SK-N-SH (cell line): Measurements from ENCODE around the gene SVIL. TPM values are rescaled to one million over a fixed set of nuclear protein-coding genes. Genes with fewer than 3 reads are reported as not detected.

Experiments used
- CTCF ChIA-PET: fragments of 300-600, 350-600 bp; formaldehyde crosslinking; extraction: SDS; loops from one replicate; lab custom pipeline; 2021; lab: Yijun Ruan, JAX
- POLR2A ChIA-PET: fragments of 350-600 bp; sonication (Branson Sonifier 250); formaldehyde crosslinking; extraction: SDS; loops from one replicate; lab custom pipeline; 2020; ENCODE audit warnings: antibody characterized with exemption, inconsistent platforms; lab: Yijun Ruan, JAX
- DNase-seq: peaks from one replicate; pipeline ENCODE4 v3.0.0; 2012
- H2AFZ ChIP-seq: fragments of 200-600 bp; sonication (generic); 2 replicates; pipeline ENCODE4 v1.8.1; 2016; ENCODE audit warnings: antibody characterized with exemption, mild to moderate bottlenecking, low read depth
- H3F3A ChIP-seq: fragments of 200-600 bp; sonication (generic); replicated peaks from 2 replicates; pipeline ENCODE3; 2016; ENCODE audit warnings: antibody characterized with exemption, mild to moderate bottlenecking; ENCODE audit not compliant: insufficient read depth
- H3K27ac ChIP-seq, 2 experiments: fragments of 200-500 bp in 1 of 2; fragments of 200-600 bp in 1 of 2; sonication (Bioruptor generic) in 1 of 2; sonication (generic), shearing (Covaris generic) in 1 of 2; 2 replicates each; pipeline versions ENCODE4 v1.5.1 to v1.6.1; 2014 to 2016; ENCODE audit warnings: low read depth in 2 of 2, inconsistent platforms in 1 of 2, low read length in 1 of 2, mild to moderate bottlenecking in 1 of 2, mixed read lengths in 1 of 2
- H3K27me3 ChIP-seq: fragments of 200-600 bp; sonication (generic), shearing (Covaris generic); 2 replicates; pipeline ENCODE4 v1.6.1; 2016; ENCODE audit warnings: mixed run types; ENCODE audit not compliant: insufficient read depth
- H3K36me3 ChIP-seq, 2 experiments: fragments of 200-500 bp in 1 of 2; fragments of 200-600 bp in 1 of 2; sonication (Bioruptor generic) in 1 of 2; sonication (generic) in 1 of 2; replicated peaks in 1 of 2; 2 replicates each; pipeline versions ENCODE3 to v1.5.1; 2014 to 2016; ENCODE audit warnings: low read length in 1 of 2, mild to moderate bottlenecking in 1 of 2; ENCODE audit not compliant: insufficient read depth in 2 of 2, control insufficient read depth in 1 of 2
- H3K4me1 ChIP-seq, 2 experiments: fragments of 200-500 bp in 1 of 2; fragments of 200-600 bp in 1 of 2; sonication (Bioruptor generic) in 1 of 2; sonication (generic), shearing (Covaris generic) in 1 of 2; 2 replicates each; pipeline versions ENCODE4 v1.5.1 to v1.6.1; 2014 to 2016; ENCODE audit warnings: low read depth in 1 of 2, low read length in 1 of 2, mixed run types in 1 of 2; ENCODE audit not compliant: insufficient read depth in 2 of 2, control insufficient read depth in 1 of 2
- H3K4me2 ChIP-seq: fragments of 200-600 bp; sonication (generic), shearing (Covaris generic); 2 replicates; pipeline ENCODE4 v1.6.1; 2017; ENCODE audit warnings: mixed run types
- H3K4me3 ChIP-seq, 2 experiments: fragments of 200-500 bp in 1 of 2; fragments of 200-600 bp in 1 of 2; sonication (Bioruptor generic) in 1 of 2; sonication (generic), shearing (Covaris generic) in 1 of 2; 2 replicates each; pipeline versions ENCODE4 v1.5.1 to v1.8.1; 2014 to 2016; ENCODE audit warnings: low read depth in 2 of 2, inconsistent platforms in 1 of 2, low read length in 1 of 2, mild to moderate bottlenecking in 1 of 2, mixed read lengths in 1 of 2, moderate library complexity in 1 of 2
- H3K79me2 ChIP-seq: fragments of 200-600 bp; sonication (generic); 2 replicates; pipeline ENCODE4 v1.8.1; 2017; ENCODE audit warnings: mild to moderate bottlenecking; ENCODE audit not compliant: insufficient read depth
- H3K9ac ChIP-seq: fragments of 200-600 bp; sonication (generic); 2 replicates; pipeline ENCODE4 v1.6.1; 2017; ENCODE audit warnings: mixed run types
- H3K9me2 ChIP-seq: fragments of 200-600 bp; sonication (generic); 2 replicates; pipeline ENCODE4 v1.6.1; 2017; ENCODE audit warnings: mixed run types
- H3K9me3 ChIP-seq: fragments of 200-600 bp; sonication (generic); 2 replicates; pipeline ENCODE4 v1.6.1; 2017; ENCODE audit warnings: mixed run types, mild to moderate bottlenecking, moderate library complexity
- H4K20me1 ChIP-seq: fragments of 200-600 bp; sonication (generic); 2 replicates; pipeline ENCODE4 v1.6.1; 2017; ENCODE audit warnings: mild to moderate bottlenecking, mixed run types; ENCODE audit not compliant: insufficient read depth
- CHD2 ChIP-seq: fragments of 150-350 bp; IDR thresholded peaks from 2 replicates; pipeline ENCODE4 v1.6.1; 2018; ENCODE audit warnings: low read length; ENCODE audit not compliant: partially characterized antibody
- ELF1 ChIP-seq: IDR thresholded peaks from 2 replicates; pipeline ENCODE4 v1.4.0; 2012
- EZH2phosphoT487 ChIP-seq: fragments of 200-600 bp; sonication (generic); IDR thresholded peaks from 2 replicates; pipeline ENCODE4 v1.6.1; 2017; ENCODE audit warnings: low read depth, mixed run types, mild to moderate bottlenecking, antibody characterized with exemption, moderate library complexity, borderline replicate concordance
- FOXM1 ChIP-seq: IDR thresholded peaks from 2 replicates; pipeline ENCODE4 v1.4.0; 2012; ENCODE audit warnings: low read depth, mild to moderate bottlenecking
- GATA2 ChIP-seq: sonication (generic); formaldehyde crosslinking; IDR thresholded peaks from 2 replicates; pipeline ENCODE4 v1.5.0; 2020; ENCODE audit warnings: mild to moderate bottlenecking, missing genetic modification reagents
- NFIC ChIP-seq: IDR thresholded peaks from 2 replicates; pipeline ENCODE4 v1.4.0; 2012; ENCODE audit warnings: borderline replicate concordance
- NRF1 ChIP-seq: IDR thresholded peaks from 2 replicates; pipeline ENCODE4 v1.6.1; 2012; ENCODE audit warnings: low read depth, mild to moderate bottlenecking, low read length
- POLR2AphosphoS5 ChIP-seq: IDR thresholded peaks from 2 replicates; pipeline ENCODE4 v1.6.1; 2012; ENCODE audit warnings: low read depth, low read length
- RCOR1 ChIP-seq: fragments of 150-350 bp; IDR thresholded peaks from 2 replicates; pipeline ENCODE4 v1.6.1; 2017; ENCODE audit warnings: antibody characterized with exemption, low read length
- RXRA ChIP-seq: IDR thresholded peaks from 2 replicates; pipeline ENCODE4 v1.4.0; 2012; ENCODE audit warnings: low read depth, mild to moderate bottlenecking, borderline replicate concordance
- TCF12 ChIP-seq: IDR thresholded peaks from 2 replicates; pipeline ENCODE4 v1.4.0; 2012
- YY1 ChIP-seq: IDR thresholded peaks from 2 replicates; pipeline ENCODE4 v1.4.0; 2012; ENCODE audit warnings: low read depth, mild to moderate bottlenecking
- WGBS: methylation state at CpG from one replicate; pipeline ENCODE4 v1.1.6; 2017; ENCODE audit warnings: low lambda C conversion rate; 5-methylcytosine and 5-hydroxymethylcytosine counted together
- polyA plus RNA-seq, 3 experiments: library from polyadenylated mRNA; depleted of rRNA; stranded (reverse); fragments of >200 nt; gene quantifications; 2 replicates each; pipeline ENCODE4 v1.2.3, GENCODE V29; 2012
- TF ChIP-seq, protein P1 (sequence below): IDR thresholded peaks from 2 replicates; pipeline ENCODE4 v1.6.1; 2012; ENCODE audit warnings: mild to moderate bottlenecking, low read depth, low read length, moderate library complexity
- TF ChIP-seq, protein P2 (sequence below): fragments of 150-350 bp; IDR thresholded peaks from 2 replicates; pipeline ENCODE4 v1.6.1; 2017; ENCODE audit warnings: antibody characterized with exemption, low read length, low read depth, borderline replicate concordance
- TF ChIP-seq, protein P3 (sequence below): fragments of 200-600 bp; sonication (generic); IDR thresholded peaks from 2 replicates; pipeline ENCODE4 v1.6.1; 2017; ENCODE audit warnings: antibody characterized with exemption, mild to moderate bottlenecking, moderate library complexity

Gene SVIL
- polyA plus RNA-seq, 1 of the 3 experiments (the other 2 are of a cell fraction) = 48.7 TPM

DNA sequence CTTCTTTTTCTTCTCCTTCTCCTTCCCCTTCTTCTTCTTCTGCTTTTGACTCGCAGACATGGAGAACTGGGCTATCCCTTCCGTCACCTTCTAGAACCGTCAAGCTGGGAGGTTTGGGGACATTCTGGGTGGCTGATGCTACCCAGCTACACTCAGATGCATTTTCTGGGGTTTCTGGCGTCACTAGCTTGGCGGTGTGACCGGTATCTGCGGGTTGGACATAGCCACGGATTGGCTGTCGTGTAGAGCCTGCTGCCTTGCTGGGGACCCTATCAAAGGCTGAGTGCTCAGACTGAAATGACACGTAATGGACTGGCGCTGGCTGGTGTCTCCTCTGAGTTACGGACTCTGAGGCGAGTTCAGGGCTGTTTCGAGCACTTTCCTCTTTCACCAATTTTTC is 101.7 kb downstream of the SVIL start (continued):
- TF ChIP-seq, protein P1, sequence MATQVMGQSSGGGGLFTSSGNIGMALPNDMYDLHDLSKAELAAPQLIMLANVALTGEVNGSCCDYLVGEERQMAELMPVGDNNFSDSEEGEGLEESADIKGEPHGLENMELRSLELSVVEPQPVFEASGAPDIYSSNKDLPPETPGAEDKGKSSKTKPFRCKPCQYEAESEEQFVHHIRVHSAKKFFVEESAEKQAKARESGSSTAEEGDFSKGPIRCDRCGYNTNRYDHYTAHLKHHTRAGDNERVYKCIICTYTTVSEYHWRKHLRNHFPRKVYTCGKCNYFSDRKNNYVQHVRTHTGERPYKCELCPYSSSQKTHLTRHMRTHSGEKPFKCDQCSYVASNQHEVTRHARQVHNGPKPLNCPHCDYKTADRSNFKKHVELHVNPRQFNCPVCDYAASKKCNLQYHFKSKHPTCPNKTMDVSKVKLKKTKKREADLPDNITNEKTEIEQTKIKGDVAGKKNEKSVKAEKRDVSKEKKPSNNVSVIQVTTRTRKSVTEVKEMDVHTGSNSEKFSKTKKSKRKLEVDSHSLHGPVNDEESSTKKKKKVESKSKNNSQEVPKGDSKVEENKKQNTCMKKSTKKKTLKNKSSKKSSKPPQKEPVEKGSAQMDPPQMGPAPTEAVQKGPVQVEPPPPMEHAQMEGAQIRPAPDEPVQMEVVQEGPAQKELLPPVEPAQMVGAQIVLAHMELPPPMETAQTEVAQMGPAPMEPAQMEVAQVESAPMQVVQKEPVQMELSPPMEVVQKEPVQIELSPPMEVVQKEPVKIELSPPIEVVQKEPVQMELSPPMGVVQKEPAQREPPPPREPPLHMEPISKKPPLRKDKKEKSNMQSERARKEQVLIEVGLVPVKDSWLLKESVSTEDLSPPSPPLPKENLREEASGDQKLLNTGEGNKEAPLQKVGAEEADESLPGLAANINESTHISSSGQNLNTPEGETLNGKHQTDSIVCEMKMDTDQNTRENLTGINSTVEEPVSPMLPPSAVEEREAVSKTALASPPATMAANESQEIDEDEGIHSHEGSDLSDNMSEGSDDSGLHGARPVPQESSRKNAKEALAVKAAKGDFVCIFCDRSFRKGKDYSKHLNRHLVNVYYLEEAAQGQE = no peak
- no peak for TF ChIP-seq ELF1
- no peak for TF ChIP-seq NRF1

DNA sequence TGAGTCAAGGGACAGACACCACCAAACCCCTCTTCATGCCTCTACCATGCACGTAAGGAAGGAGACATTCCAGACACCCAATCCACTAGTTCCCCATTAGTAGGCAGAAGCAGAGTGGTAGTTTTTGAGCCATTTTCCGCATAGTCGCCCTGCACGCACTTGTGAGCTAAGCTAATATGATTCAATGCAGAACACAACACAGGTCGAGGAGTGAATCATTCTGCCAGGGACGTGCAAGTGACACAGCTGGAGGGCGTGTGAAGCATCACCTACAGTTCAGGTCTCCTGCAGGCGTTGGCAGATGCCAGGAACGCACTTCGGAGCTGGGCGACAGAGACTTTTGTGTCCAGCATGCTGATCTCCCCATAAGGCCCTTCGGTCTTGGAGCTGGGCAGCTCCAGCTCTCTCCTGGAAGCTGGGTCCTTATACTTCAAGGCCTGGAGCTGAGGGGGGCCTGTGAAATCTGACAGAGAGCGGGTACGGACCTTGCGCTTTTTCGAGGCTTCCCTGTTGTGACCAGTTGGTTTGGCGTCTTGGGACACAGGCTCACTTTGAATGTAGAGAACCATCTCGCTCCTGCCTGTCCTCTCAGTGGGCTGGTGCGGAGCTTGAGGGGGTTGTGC is 102.4 kb downstream of the SVIL start:
- Histone ChIP-seq H3K36me3 (peaks cover 28 to 41% of the 10 kb centered on the region in 2 experiments), H3K27ac (no peak overlapping the region), H3F3A (peaks cover 20% of the 10 kb centered on the region), H3K27me3 (no peaks in the 10 kb centered on the region), H3K9me3 (no peaks in the 10 kb centered on the region), H3K79me2 (peaks cover 19% of the 10 kb centered on the region), H3K4me3 (no peak overlapping the region), H4K20me1 (peaks cover 66% of the 10 kb centered on the region), H3K9me2 (no peaks in the 10 kb centered on the region), H3K4me1 (peaks cover 8 to 19% of the 10 kb centered on the region in 2 experiments), H2AFZ (no peak overlapping the region), H3K9ac (no peak overlapping the region), H3K4me2 (no peak overlapping the region)
- 94% methylated on average over 12 of the region's 19 CpGs for WGBS
- no peak for DNase-seq
- TF ChIP-seq RCOR1 = no peak
- no peak for TF ChIP-seq YY1
- TF ChIP-seq FOXM1 = no peak
- TF ChIP-seq RXRA = no peak
- TF ChIP-seq CHD2 = no peak
- no peak for TF ChIP-seq NRF1
- ChIA-PET POLR2A (no interaction called here), CTCF (interaction anchor here (1.4 to 2.8 kb wide), 4 partner anchors 15 to 58 kb away, joined by 3 to 12 read pairs (median 4); no protein-coding TSS in a partner anchor)

DNA sequence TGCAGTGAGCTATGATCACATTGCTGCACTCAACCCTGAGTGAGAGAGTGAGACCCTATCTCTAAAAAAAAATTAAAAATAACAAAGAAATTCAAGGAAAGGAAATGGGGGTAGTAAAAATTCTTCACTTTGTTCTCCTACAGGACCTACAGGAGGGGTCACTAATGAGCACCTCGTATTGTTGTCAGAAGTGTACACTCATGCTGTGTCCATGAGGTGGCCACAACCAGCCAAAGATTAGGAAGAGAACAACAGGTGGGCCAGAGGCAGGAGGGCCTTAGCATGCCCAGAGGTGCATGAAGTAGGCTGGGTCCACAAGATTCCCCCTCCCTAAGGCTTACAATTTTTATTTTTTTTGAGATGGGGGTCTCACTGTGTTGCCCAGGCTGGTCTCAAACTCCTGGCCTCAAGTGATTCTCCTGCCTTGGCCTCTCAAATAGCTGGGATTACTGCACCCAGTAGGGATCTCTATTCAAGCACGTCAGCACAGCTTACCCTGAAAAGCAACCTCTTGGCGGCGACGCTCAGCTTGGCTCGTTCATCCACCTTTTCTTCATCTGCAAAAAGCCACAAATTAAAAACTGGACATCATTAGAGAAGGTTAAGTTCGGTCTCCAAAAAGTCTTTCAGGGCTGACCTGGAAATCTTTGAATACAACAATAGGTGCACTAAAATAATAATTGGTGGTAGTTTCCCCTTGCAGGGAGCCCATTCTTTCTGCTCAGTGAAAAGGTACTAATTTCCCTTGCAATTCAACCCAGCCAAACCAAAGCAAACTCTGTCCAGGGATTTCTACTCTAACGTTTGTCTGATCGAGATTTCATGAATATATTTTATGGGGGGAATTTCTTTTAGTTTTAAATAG is 104.4 kb downstream of the SVIL start:
- Histone ChIP-seq H3K9ac (no peak overlapping the region), H3K27me3 (no peaks in the 10 kb centered on the region), H3K4me3 (no peak overlapping the region), H4K20me1 (peaks cover 46% of the 10 kb centered on the region), H3F3A (peaks cover 6% of the 10 kb centered on the region), H3K36me3 (peaks cover 37 to 59% of the 10 kb centered on the region in 2 experiments), H2AFZ (no peak overlapping the region), H3K27ac (no peak overlapping the region), H3K79me2 (peaks cover 15% of the 10 kb centered on the region; the same call in 1 of the 2 replicates), H3K9me2 (no peaks in the 10 kb centered on the region), H3K9me3 (no peaks in the 10 kb centered on the region), H3K4me1 (peaks cover 0 to 7% of the 10 kb centered on the region in 2 experiments; a peak in 1 of 4 replicates), H3K4me2 (no peak overlapping the region)
- WGBS = 96% methylated on average over 9 of the region's 9 CpGs
- CTCF ChIA-PET = interaction anchor here (0.9 to 1.7 kb wide), 3 partner anchors 13 to 205 kb away, joined by 3 to 4 read pairs (median 4); no protein-coding TSS in a partner anchor
- POLR2A ChIA-PET = no interaction called here
- DNase-seq = no peak
- TF ChIP-seq EZH2phosphoT487 = no peak
- no peak for TF ChIP-seq GATA2 (CRISPR knock-in tag)
- TF ChIP-seq NFIC = no peak
- TF ChIP-seq, protein P2, sequence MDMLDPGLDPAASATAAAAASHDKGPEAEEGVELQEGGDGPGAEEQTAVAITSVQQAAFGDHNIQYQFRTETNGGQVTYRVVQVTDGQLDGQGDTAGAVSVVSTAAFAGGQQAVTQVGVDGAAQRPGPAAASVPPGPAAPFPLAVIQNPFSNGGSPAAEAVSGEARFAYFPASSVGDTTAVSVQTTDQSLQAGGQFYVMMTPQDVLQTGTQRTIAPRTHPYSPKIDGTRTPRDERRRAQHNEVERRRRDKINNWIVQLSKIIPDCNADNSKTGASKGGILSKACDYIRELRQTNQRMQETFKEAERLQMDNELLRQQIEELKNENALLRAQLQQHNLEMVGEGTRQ = no peak
- TF ChIP-seq POLR2AphosphoS5 = no peak
- no peak for TF ChIP-seq FOXM1
- TF ChIP-seq TCF12 = no peak
- TF ChIP-seq, protein P3, sequence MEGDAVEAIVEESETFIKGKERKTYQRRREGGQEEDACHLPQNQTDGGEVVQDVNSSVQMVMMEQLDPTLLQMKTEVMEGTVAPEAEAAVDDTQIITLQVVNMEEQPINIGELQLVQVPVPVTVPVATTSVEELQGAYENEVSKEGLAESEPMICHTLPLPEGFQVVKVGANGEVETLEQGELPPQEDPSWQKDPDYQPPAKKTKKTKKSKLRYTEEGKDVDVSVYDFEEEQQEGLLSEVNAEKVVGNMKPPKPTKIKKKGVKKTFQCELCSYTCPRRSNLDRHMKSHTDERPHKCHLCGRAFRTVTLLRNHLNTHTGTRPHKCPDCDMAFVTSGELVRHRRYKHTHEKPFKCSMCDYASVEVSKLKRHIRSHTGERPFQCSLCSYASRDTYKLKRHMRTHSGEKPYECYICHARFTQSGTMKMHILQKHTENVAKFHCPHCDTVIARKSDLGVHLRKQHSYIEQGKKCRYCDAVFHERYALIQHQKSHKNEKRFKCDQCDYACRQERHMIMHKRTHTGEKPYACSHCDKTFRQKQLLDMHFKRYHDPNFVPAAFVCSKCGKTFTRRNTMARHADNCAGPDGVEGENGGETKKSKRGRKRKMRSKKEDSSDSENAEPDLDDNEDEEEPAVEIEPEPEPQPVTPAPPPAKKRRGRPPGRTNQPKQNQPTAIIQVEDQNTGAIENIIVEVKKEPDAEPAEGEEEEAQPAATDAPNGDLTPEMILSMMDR = no peak; the same call in 1 of the 2 replicates
- TF ChIP-seq RCOR1 = no peak
- no peak for TF ChIP-seq RXRA
